Central memory CD8-positive, alpha-beta T cell (primary cell): ENCODE data around the gene PARD3.
"Not testable (repeated sequence)": the region's sequence is repeated elsewhere in the genome, so short reads cannot be mapped to it uniquely, and the experiment has no call there.

ENCODE experiments used
- ATAC-seq: fragments of 150-1000 bp; cut with Tn5 transposase; replicated peaks from 2 replicates; pipeline ENCODE4 v1.10.0; 2022; ENCODE audit warnings: mild to moderate bottlenecking, moderate FRiP score, moderate number of reproducible peaks; ENCODE audit not compliant: poor library complexity, severe bottlenecking; ENCODE audit errors: extremely low read depth
- DNase-seq, 2 donors: peaks; one replicate each; pipeline ENCODE4 v3.0.0; 2021; ENCODE audit warnings: low spot score in 2 of 2
- H3K27ac Mint-ChIP-seq: one replicate; pipeline ENCODE4 v1.8.0; 2022; ENCODE audit warnings: low read depth, mild to moderate bottlenecking, moderate library complexity, mixed read lengths
- H3K27me3 Mint-ChIP-seq: one replicate; pipeline ENCODE4 v1.8.0; 2022; ENCODE audit warnings: mixed read lengths
- H3K36me3 Mint-ChIP-seq: one replicate; pipeline ENCODE4 v1.8.0; 2022; ENCODE audit warnings: mild to moderate bottlenecking, moderate library complexity, mixed read lengths; ENCODE audit not compliant: insufficient read depth
- H3K4me1 Mint-ChIP-seq: one replicate; pipeline ENCODE4 v1.8.0; 2022; ENCODE audit warnings: mixed read lengths
- H3K4me3 Mint-ChIP-seq: one replicate; pipeline ENCODE4 v1.8.0; 2022; ENCODE audit warnings: mild to moderate bottlenecking, moderate library complexity, mixed read lengths
- H3K9me3 Mint-ChIP-seq: one replicate; pipeline ENCODE4 v1.8.0; 2022; ENCODE audit warnings: mixed read lengths

Gene PARD3

GRCh38 chr10:34427158-34427910 lies 387.8 kb downstream of the PARD3 start:
- ATAC-seq, H3K27ac Mint-ChIP-seq, DNase-seq, H3K36me3 Mint-ChIP-seq, H3K4me1 Mint-ChIP-seq, H3K4me3 Mint-ChIP-seq, H3K27me3 Mint-ChIP-seq: not testable (repeated sequence)
- peaks cover 10% of the 10 kb centered on the region for H3K9me3 Mint-ChIP-seq

DNA sequence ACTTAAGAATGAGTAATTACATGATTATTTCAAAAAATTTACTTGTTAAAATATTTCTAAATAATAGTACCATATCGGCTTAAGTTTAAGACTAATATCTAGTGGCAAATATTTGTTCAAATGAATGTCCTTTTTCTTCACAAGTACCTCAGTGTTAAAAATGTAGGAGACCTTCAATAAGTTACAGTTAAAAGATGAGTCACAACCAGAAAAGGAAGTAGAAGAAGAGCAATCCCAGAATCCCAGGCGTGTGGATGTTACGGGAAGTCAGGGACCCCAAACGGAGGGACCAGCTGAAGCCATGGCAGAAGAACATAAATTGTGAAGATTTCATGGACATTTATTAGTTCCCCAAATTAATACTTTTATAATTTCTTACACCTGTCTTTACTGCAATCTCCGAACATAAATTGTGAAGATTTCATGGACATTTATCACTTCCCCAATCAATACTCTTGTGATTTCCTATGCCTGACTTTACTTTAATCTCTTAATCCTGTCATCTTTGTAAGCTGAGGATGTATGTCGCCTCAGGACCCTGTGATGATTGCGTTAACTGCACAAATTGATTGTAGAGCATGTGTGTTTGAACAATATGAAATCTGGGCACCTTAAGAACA lies 388.4 kb downstream of the PARD3 start:
- H3K4me1 Mint-ChIP-seq, H3K36me3 Mint-ChIP-seq, H3K27ac Mint-ChIP-seq, DNase-seq, ATAC-seq, H3K27me3 Mint-ChIP-seq, H3K4me3 Mint-ChIP-seq: not testable (repeated sequence)
- H3K9me3 Mint-ChIP-seq, result peaks cover 10% of the 10 kb centered on the region

- Mint-ChIP-seq H3K27me3 (no peaks in the 10 kb centered on the region), H3K27ac (no peak overlapping the region), H3K36me3 (no peaks in the 10 kb centered on the region), H3K4me1 (no peaks in the 10 kb centered on the region), H3K9me3 (peaks cover 7% of the 10 kb centered on the region), H3K4me3 (no peak overlapping the region)
- ATAC-seq, result no peak
- no peak for DNase-seq
Measured at GRCh38 chr10:34426041-34426440, 389.1 kb downstream of the PARD3 start.

GRCh38 chr10:34423673-34424625 lies 391.1 kb downstream of the PARD3 start:
- ATAC-seq (no peak), DNase-seq (no peak)
- Mint-ChIP-seq H3K36me3 (no peaks in the 10 kb centered on the region), H3K4me3 (no peak overlapping the region), H3K4me1 (no peaks in the 10 kb centered on the region), H3K9me3 (peaks cover 6% of the 10 kb centered on the region), H3K27me3 (no peaks in the 10 kb centered on the region), H3K27ac (no peak overlapping the region)

DNA sequence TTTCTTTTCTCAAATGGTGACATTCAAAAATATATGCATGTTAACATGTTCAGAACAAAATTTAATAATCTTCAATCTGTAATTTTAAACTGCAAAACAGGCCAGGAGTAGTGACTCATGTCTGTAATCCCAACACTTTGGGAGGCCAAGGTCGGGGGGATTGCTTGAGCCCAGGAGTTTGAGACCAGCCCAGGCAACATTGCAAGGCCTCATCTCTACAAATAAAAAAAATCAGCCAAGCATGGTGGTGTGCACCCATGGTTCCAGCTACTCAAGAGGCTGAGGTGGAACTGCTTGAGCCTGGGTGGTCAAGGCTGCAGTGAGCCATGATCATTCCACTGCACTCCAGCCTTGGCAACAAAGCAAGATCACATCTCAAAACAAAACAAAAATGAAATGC lies 394.3 kb downstream of the PARD3 start:
- ATAC-seq (no peak), DNase-seq (no peak)
- Mint-ChIP-seq H3K27ac (no peak overlapping the region), H3K4me3 (no peak overlapping the region), H3K27me3 (no peaks in the 10 kb centered on the region), H3K36me3 (no peaks in the 10 kb centered on the region), H3K9me3 (peaks cover 6% of the 10 kb centered on the region), H3K4me1 (no peaks in the 10 kb centered on the region)

- H3K9me3 Mint-ChIP-seq, result peaks cover 5% of the 10 kb centered on the region
- DNase-seq (no peak), ATAC-seq (no peak)
- H3K4me3 Mint-ChIP-seq, result no peak overlapping the region
- no peaks in the 10 kb centered on the region for H3K36me3 Mint-ChIP-seq
- H3K4me1 Mint-ChIP-seq, result no peaks in the 10 kb centered on the region
- H3K27me3 Mint-ChIP-seq, result no peaks in the 10 kb centered on the region
- H3K27ac Mint-ChIP-seq, result no peak overlapping the region
Measured at GRCh38 chr10:34420273-34420672, 394.8 kb downstream of the PARD3 start.

GRCh38 chr10:34415039-34415438 lies 400.1 kb downstream of the PARD3 start:
- ATAC-seq (no peak), DNase-seq (no peak)
- Mint-ChIP-seq H3K27ac (no peak overlapping the region), H3K4me3 (no peak overlapping the region), H3K36me3 (no peaks in the 10 kb centered on the region), H3K27me3 (no peaks in the 10 kb centered on the region), H3K9me3 (no peaks in the 10 kb centered on the region), H3K4me1 (no peaks in the 10 kb centered on the region)

GRCh38 chr10:34413756-34414587 lies 401.1 kb downstream of the PARD3 start:
- Mint-ChIP-seq H3K27ac (no peak overlapping the region), H3K36me3 (no peaks in the 10 kb centered on the region), H3K4me1 (no peaks in the 10 kb centered on the region), H3K4me3 (no peak overlapping the region), H3K9me3 (no peaks in the 10 kb centered on the region), H3K27me3 (no peaks in the 10 kb centered on the region)
- ATAC-seq (no peak), DNase-seq (no peak)

DNA sequence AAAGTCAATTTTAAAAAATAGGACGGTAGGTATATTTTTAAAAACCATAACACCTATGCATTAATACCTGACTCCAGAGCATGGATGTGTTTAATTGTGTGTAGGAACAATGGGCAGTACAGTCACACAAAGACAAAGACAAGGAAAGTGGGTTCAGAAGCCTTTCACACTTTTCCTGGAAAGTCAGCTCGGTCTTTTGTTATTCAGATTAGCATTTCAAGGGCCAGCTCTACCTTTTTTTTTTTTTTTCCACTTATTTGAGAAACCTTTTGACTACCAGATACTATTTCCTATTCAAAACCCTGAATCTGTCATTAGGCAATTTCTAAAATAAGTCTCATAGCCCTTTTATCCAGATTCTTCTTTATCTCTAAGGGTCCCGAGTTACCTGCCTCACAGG lies 401.9 kb downstream of the PARD3 start:
- Mint-ChIP-seq H3K36me3 (no peaks in the 10 kb centered on the region), H3K9me3 (no peaks in the 10 kb centered on the region)
- no peak for ATAC-seq

GRCh38 chr10:34408956-34409355 lies 406.1 kb downstream of the PARD3 start:
- H3K9me3 Mint-ChIP-seq, result no peaks in the 10 kb centered on the region
- H3K27ac Mint-ChIP-seq, result no peak overlapping the region
- DNase-seq (no peak), ATAC-seq (no peak)
- H3K27me3 Mint-ChIP-seq, result no peaks in the 10 kb centered on the region
- no peaks in the 10 kb centered on the region for H3K36me3 Mint-ChIP-seq
- no peak overlapping the region for H3K4me3 Mint-ChIP-seq
- H3K4me1 Mint-ChIP-seq, result no peaks in the 10 kb centered on the region

More for the DNA sequence above, 401.9 kb downstream of the PARD3 start:
- Mint-ChIP-seq H3K4me1 (no peaks in the 10 kb centered on the region), H3K27ac (no peak overlapping the region), H3K27me3 (no peaks in the 10 kb centered on the region), H3K4me3 (no peak overlapping the region)
- no peak for DNase-seq

DNA sequence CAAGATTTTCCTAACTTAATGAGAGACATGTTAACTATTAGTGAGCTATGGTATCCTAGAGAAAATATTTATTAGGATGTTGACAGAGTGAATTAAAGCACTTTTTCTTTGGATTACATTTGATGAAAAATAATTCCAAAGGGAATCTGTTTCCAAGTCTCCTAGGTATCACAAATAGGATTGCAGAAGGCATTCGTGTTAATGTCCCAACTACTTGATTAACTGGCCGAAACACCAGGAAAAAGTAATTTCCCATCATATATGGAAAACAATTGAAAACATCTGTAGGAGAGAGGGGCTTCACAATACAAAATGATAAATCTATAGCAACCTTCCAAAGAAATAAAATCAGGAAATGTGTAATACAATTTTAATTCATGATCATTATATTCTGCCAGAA lies 406.7 kb downstream of the PARD3 start:
- Mint-ChIP-seq H3K27ac (no peak overlapping the region), H3K9me3 (no peaks in the 10 kb centered on the region), H3K4me1 (no peaks in the 10 kb centered on the region), H3K36me3 (no peaks in the 10 kb centered on the region), H3K4me3 (no peak overlapping the region), H3K27me3 (no peaks in the 10 kb centered on the region)
- DNase-seq (no peak), ATAC-seq (no peak)

DNA sequence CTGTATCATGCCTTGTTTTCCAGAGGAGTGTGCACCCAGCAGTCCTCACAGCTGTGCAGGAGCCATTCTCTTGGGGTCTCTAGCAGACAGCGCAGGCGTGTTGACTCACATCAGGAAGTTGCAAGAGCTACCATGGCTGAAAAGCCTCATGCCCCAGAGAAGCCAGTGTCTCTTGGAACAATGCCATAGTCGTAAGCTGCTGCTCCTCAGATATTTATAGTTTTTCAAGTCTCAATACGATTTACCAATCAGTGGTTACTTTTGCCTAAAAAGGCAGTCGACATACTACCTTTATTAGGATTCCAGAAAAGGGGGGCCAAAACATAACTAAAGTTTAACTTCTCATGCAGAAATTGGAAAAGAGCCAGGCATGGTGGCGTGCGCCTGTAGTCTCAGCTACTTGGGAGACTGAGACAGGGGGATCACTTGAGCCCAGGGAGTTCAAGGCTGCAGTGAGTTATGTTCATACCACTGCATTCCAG lies 407.7 kb downstream of the PARD3 start:
- Mint-ChIP-seq H3K27me3 (no peaks in the 10 kb centered on the region), H3K9me3 (no peaks in the 10 kb centered on the region), H3K27ac (no peak overlapping the region), H3K4me3 (no peak overlapping the region), H3K4me1 (no peaks in the 10 kb centered on the region), H3K36me3 (no peaks in the 10 kb centered on the region)
- no peak for ATAC-seq
- no peak for DNase-seq
